HepG2 (cell line): ENCODE data around the gene SERPINB13. TPM values are rescaled to one million over a fixed set of nuclear protein-coding genes. Genes with fewer than 3 reads are reported as not detected.

ENCODE experiments used
- ATAC-seq: fragments of 200-7000 bp; cut with Tn5 transposase; 3 replicates; pipeline ENCODE4 v1.9.1; 2020; ENCODE audit warnings: mild to moderate bottlenecking, moderate library complexity
- BruUV-seq: library from RNA; stranded (reverse); fragments of 400-500 nt; replicated peaks from 2 replicates; lab custom pipeline; 2021; lab: Mats Ljungman, UMichigan
- CTCF ChIA-PET: fragments of 300-600 bp; formaldehyde crosslinking; extraction: SDS; loops from one replicate; lab custom pipeline; 2021; ENCODE audit warnings: low total read pairs, inconsistent platforms, low intra/inter-chr PET ratio; lab: Yijun Ruan, JAX
- POLR2A ChIA-PET: fragments of 350-600 bp; sonication (Branson Sonifier 250); formaldehyde crosslinking; loops from one replicate; lab custom pipeline; 2020; ENCODE audit warnings: antibody characterized with exemption, inconsistent platforms; lab: Yijun Ruan, JAX
- DNase-seq: peaks from one replicate; pipeline ENCODE4 v3.0.0-alpha.2; 2015; ENCODE audit warnings: low spot score
- FAIRE-seq: peaks from 3 replicates; lab custom pipeline; 2011; peaks lifted over from hg19 to GRCh38; lab: Jason Lieb, UNC
- H2AFZ ChIP-seq: one replicate; pipeline ENCODE4 v1.6.1; 2011; ENCODE audit warnings: low read length, inconsistent platforms
- H3K27ac ChIP-seq: fragments of 300-600 bp; 3 replicates; pipeline ENCODE4 v1.8.0; 2011; ENCODE audit warnings: mixed run types, mild to moderate bottlenecking, mixed read lengths, low read length, inconsistent platforms; ENCODE audit not compliant: insufficient read depth; ENCODE audit errors: extremely low read length
- H3K27me3 ChIP-seq, 2 experiments: fragments of 200-600 bp in 1 of 2; 2 replicates in 1 of 2; 3 replicates in 1 of 2; pipeline versions ENCODE4 v1.6.0 to v1.8.0; 2011; ENCODE audit warnings: low read length in 2 of 2, mild to moderate bottlenecking in 2 of 2, moderate library complexity in 2 of 2, inconsistent platforms in 1 of 2; ENCODE audit not compliant: insufficient read depth in 2 of 2, control insufficient read depth in 1 of 2
- H3K36me3 ChIP-seq, 2 experiments: fragments of 200-600 bp in 1 of 2; replicated peaks in 1 of 2; 2 replicates in 1 of 2; 3 replicates in 1 of 2; pipeline versions ENCODE4 v1.5.1 to v1.8.0; 2011; ENCODE audit warnings: low read length in 2 of 2, inconsistent platforms in 1 of 2; ENCODE audit not compliant: insufficient read depth in 2 of 2, control insufficient read depth in 1 of 2
- H3K4me1 ChIP-seq: 2 replicates; pipeline ENCODE4 v1.5.1; 2012; ENCODE audit warnings: low read length, inconsistent platforms; ENCODE audit not compliant: insufficient read depth
- H3K4me2 ChIP-seq: 2 replicates; pipeline ENCODE4 v1.6.0; 2011; ENCODE audit warnings: low read depth, low read length, inconsistent platforms
- H3K4me3 ChIP-seq, 3 experiments: fragments of 200-600 bp in 1 of 3; sonication (generic), shearing (Covaris generic) in 1 of 3; replicated peaks in 1 of 3; 2 replicates each; pipeline ENCODE4 v1.5.1; 2011 to 2016; ENCODE audit warnings: low read length in 3 of 3, inconsistent platforms in 2 of 3, low read depth in 2 of 3, mild to moderate bottlenecking in 2 of 3, control low read depth in 1 of 3, mixed read lengths in 1 of 3; ENCODE audit not compliant: insufficient read depth in 1 of 3
- H3K79me2 ChIP-seq: one replicate; pipeline ENCODE4 v1.6.1; 2011; ENCODE audit warnings: low read length, inconsistent platforms; ENCODE audit not compliant: insufficient read depth
- H3K9ac ChIP-seq: 2 replicates; pipeline ENCODE4 v1.6.0; 2011; ENCODE audit warnings: mild to moderate bottlenecking, low read depth, low read length, inconsistent platforms; ENCODE audit not compliant: insufficient read depth
- H3K9me3 ChIP-seq: 2 replicates; pipeline ENCODE4 v1.5.1; 2012; ENCODE audit warnings: mild to moderate bottlenecking, low read length
- H4K20me1 ChIP-seq: 2 replicates; pipeline ENCODE4 v1.6.0; 2011; ENCODE audit warnings: inconsistent platforms, mild to moderate bottlenecking, low read length, moderate library complexity; ENCODE audit not compliant: insufficient read depth
- CBX5 ChIP-seq: sonication (generic); formaldehyde crosslinking; IDR thresholded peaks from 2 replicates; pipeline ENCODE4 v1.4.0; 2020; ENCODE audit warnings: missing genetic modification reagents, borderline replicate concordance
- HNF4A ChIP-seq: sonication (generic); formaldehyde crosslinking; IDR thresholded peaks from 2 replicates; pipeline ENCODE4 v1.4.0; 2020; ENCODE audit warnings: missing genetic modification reagents
- HOXA3 ChIP-seq: sonication (generic); formaldehyde crosslinking; IDR thresholded peaks from 2 replicates; pipeline ENCODE4 v1.5.0; 2020; ENCODE audit warnings: missing genetic modification reagents
- NONO ChIP-seq, 2 experiments: fragments of 450-650 bp in 1 of 2; sonication (generic) in 1 of 2; formaldehyde crosslinking in 1 of 2; IDR thresholded peaks in 1 of 2; conservative IDR thresholded peaks in 1 of 2; 2 replicates each; pipeline versions ENCODE4 v1.6.1 to v1.8.0; 2017 to 2022; ENCODE audit warnings: mild to moderate bottlenecking in 1 of 2, missing genetic modification reagents in 1 of 2, moderate library complexity in 1 of 2
- SCMH1 ChIP-seq: sonication (generic); formaldehyde crosslinking; IDR thresholded peaks from 2 replicates; pipeline ENCODE4 v1.9.0; 2021; ENCODE audit warnings: missing genetic modification reagents, mild to moderate bottlenecking, borderline replicate concordance
- ZFP62 ChIP-seq: sonication (generic); formaldehyde crosslinking; IDR thresholded peaks from 2 replicates; pipeline ENCODE4 v1.4.0; 2020; ENCODE audit warnings: missing genetic modification reagents
- ZNF383 ChIP-seq: sonication (generic); formaldehyde crosslinking; IDR thresholded peaks from 2 replicates; pipeline ENCODE4 v1.4.0; 2020; ENCODE audit warnings: missing genetic modification reagents, mild to moderate bottlenecking, borderline replicate concordance
- ZNF614 ChIP-seq: IDR thresholded peaks from 2 replicates; pipeline ENCODE4 v1.6.1; 2018; ENCODE audit warnings: missing biosample characterization, missing genetic modification reagents, inconsistent platforms, borderline replicate concordance
- ZNF780A ChIP-seq: sonication (generic); formaldehyde crosslinking; IDR thresholded peaks from 2 replicates; pipeline ENCODE4 v1.8.0; 2022; ENCODE audit warnings: mild to moderate bottlenecking, missing genetic modification reagents, moderate library complexity
- WGBS: methylation state at CpG from one replicate; pipeline ENCODE4 v1.1.6; 2017; ENCODE audit warnings: low lambda C conversion rate; 5-methylcytosine and 5-hydroxymethylcytosine counted together
- in situ Hi-C: cut with HindIII; loops from 2 replicates; pipeline ENCODE4 v1.10.0; 2017; ENCODE audit warnings: low pct_unique_long_range_greater_than_20kb; ENCODE audit not compliant: extremely low pct_ligation_motif_present
- intact Hi-C: fragments of 100-400 bp; cut with micrococcal nuclease; formaldehyde crosslinking; loops from one replicate; pipeline ENCODE4 v1.10.0; 2022; ENCODE audit not compliant: unreplicated experiment
- polyA plus RNA-seq, 8 experiments: library from polyadenylated mRNA; depleted of rRNA in 3 of 8; stranded (reverse) in 7 of 8; unstranded in 1 of 8; fragments of >200 nt; fragmentation: Illumina TruSeq in 4 of 8; extraction: Trizol in 4 of 8; gene quantifications; 2 replicates each; pipeline versions ENCODE4 v1.2.1 to v1.2.3, GENCODE V29; 2011 to 2016; ENCODE audit warnings: low read depth in 4 of 8, missing spikeins in 1 of 8, mixed read lengths in 1 of 8; ENCODE audit not compliant: insufficient read depth in 1 of 8
- total RNA-seq, 5 experiments: library from RNA; depleted of rRNA; stranded (reverse); fragments of >200 nt; fragmentation: Illumina TruSeq; extraction: Trizol; gene quantifications; 2 replicates each; pipeline ENCODE4 v1.2.3, GENCODE V29; 2016; ENCODE audit warnings: low read depth in 1 of 5
- TF ChIP-seq, protein P1 (sequence below): fragments of 450-650 bp; IDR thresholded peaks from 2 replicates; pipeline ENCODE4 v1.6.1; 2016
- TF ChIP-seq, protein P2 (sequence below): sonication (generic); formaldehyde crosslinking; IDR thresholded peaks from 2 replicates; pipeline ENCODE4 v1.5.1; 2020; ENCODE audit warnings: missing genetic modification reagents, mild to moderate bottlenecking, borderline replicate concordance

SERPINB13 gene
- total and polyA plus RNA-seq, 2 of the 13 experiments (the other 11 are each of a cell fraction or from before 2014, with no cell fraction given), result not detected

DNA sequence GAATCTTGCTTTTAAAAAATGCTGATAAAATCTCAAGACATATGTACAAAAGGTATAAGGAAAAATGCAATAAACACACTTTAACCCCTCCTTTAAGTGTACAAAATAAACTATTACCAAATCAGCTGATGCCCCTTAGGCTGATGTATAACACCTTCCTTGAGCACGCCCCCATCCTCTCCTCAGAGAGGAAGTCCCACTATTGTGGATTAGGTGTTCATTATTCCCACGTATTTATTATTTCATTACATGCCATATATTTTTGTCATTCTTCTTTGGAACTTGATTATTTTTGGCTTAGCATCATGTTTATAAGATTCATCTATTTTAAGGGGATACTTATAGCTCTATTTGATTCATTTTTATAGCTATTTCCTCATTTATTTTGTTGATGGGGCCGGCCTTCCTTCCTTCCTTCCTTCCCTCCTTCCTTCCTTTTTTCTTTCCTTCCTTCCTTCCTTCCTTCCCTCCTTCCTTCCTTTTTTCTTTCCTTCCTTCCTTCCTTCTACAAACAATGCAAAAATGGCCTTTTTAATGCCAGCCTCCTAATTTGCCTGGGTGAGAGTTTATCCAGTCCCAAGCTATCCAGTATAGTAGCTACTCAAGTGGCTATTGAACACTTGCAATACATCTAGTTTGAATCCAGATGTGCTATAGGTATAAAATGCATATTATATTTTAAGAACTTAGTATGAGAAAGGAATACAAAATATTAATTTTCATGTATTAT, 4.0 kb downstream of the SERPINB13 start:
- Histone ChIP-seq H3K27ac (no peak overlapping the region), H2AFZ (no peak overlapping the region), H3K27me3 (no peaks in the 10 kb centered on the region), H3K4me1 (no peaks in the 10 kb centered on the region), H3K4me2 (no peak overlapping the region), H3K9ac (no peak overlapping the region), H3K36me3 (no peaks in the 10 kb centered on the region), H4K20me1 (no peaks in the 10 kb centered on the region), H3K9me3 (no peaks in the 10 kb centered on the region), H3K79me2 (no peaks in the 10 kb centered on the region), H3K4me3 (no peak overlapping the region)
- in situ Hi-C loops (no loop called here), intact Hi-C loops (no loop called here)
- ATAC-seq, result no peak
- FAIRE-seq, result no peak
- TF ChIP-seq, protein P1, sequence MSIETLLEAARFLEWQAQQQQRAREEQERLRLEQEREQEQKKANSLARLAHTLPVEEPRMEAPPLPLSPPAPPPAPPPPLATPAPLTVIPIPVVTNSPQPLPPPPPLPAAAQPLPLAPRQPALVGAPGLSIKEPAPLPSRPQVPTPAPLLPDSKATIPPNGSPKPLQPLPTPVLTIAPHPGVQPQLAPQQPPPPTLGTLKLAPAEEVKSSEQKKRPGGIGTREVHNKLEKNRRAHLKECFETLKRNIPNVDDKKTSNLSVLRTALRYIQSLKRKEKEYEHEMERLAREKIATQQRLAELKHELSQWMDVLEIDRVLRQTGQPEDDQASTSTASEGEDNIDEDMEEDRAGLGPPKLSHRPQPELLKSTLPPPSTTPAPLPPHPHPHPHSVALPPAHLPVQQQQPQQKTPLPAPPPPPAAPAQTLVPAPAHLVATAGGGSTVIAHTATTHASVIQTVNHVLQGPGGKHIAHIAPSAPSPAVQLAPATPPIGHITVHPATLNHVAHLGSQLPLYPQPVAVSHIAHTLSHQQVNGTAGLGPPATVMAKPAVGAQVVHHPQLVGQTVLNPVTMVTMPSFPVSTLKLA, result no peak
- TF ChIP-seq CBX5 (CRISPR knock-in tag) (no peak), NONO (IDR thresholded peaks at IDR 0.05) (no peak), NONO (CRISPR knock-in tag; conservative IDR thresholded peaks at IDR 0.05) (no peak), HOXA3 (no peak), ZNF383 (CRISPR knock-in tag) (no peak), ZNF614 (CRISPR knock-in tag) (no peak)
- 3% methylated on average over 3 of the region's 3 CpGs for WGBS
- ChIA-PET POLR2A (no interaction called here), CTCF (no interaction called here)
- BruUV-seq, result no TSS peak
- no peak for DNase-seq

DNA sequence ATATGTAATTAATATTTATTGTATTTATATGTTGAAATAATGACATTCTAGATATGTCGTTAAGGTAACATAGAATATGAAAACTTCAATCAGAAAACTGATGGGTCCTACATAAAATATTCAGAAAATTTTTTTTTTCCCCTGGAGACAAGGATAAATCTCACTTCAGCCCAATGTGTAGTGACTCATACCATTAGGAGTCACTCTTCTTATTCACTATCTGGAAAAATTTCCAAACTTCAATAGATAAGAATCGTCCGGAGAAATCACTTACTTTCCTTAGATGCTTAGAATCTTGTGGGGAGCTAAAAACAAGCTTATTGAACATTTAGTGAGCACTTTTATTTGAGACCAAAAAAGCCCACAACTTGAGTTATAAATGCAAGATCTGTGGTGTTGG, 4.6 kb downstream of the SERPINB13 start:
- ChIA-PET CTCF (no interaction called here), POLR2A (no interaction called here)
- H4K20me1 ChIP-seq, result no peaks in the 10 kb centered on the region
- WGBS, result 3% methylated on average over 3 of the region's 3 CpGs
- no peaks in the 10 kb centered on the region for H3K4me1 ChIP-seq
- DNase-seq, result no peak
- ATAC-seq, result no peak
- no peak overlapping the region for H3K4me3 ChIP-seq
- no peaks in the 10 kb centered on the region for H3K27me3 ChIP-seq
- in situ Hi-C loops, result no loop called here
- H2AFZ ChIP-seq, result no peak overlapping the region
- H3K36me3 ChIP-seq, result no peaks in the 10 kb centered on the region
- intact Hi-C loops, result no loop called here
- no peak overlapping the region for H3K27ac ChIP-seq
- no peak overlapping the region for H3K9ac ChIP-seq
- no peak overlapping the region for H3K4me2 ChIP-seq
- H3K9me3 ChIP-seq, result no peaks in the 10 kb centered on the region
- no TSS peak for BruUV-seq
- no peak for FAIRE-seq
- H3K79me2 ChIP-seq, result no peaks in the 10 kb centered on the region
- TF ChIP-seq, protein P2, sequence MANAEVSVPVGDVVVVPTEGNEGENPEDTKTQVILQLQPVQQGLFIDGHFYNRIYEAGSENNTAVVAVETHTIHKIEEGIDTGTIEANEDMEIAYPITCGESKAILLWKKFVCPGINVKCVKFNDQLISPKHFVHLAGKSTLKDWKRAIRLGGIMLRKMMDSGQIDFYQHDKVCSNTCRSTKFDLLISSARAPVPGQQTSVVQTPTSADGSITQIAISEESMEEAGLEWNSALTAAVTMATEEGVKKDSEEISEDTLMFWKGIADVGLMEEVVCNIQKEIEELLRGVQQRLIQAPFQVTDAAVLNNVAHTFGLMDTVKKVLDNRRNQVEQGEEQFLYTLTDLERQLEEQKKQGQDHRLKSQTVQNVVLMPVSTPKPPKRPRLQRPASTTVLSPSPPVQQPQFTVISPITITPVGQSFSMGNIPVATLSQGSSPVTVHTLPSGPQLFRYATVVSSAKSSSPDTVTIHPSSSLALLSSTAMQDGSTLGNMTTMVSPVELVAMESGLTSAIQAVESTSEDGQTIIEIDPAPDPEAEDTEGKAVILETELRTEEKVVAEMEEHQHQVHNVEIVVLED (CRISPR knock-in tag), result no peak
- no peak for TF ChIP-seq SCMH1 (CRISPR knock-in tag)
- no peak for TF ChIP-seq ZFP62 (CRISPR knock-in tag)
- TF ChIP-seq ZNF780A (CRISPR knock-in tag), result no peak
- no peak for TF ChIP-seq HNF4A (CRISPR knock-in tag)
